ENCODE data around the gene KLK11.

KLK11 gene

DNA sequence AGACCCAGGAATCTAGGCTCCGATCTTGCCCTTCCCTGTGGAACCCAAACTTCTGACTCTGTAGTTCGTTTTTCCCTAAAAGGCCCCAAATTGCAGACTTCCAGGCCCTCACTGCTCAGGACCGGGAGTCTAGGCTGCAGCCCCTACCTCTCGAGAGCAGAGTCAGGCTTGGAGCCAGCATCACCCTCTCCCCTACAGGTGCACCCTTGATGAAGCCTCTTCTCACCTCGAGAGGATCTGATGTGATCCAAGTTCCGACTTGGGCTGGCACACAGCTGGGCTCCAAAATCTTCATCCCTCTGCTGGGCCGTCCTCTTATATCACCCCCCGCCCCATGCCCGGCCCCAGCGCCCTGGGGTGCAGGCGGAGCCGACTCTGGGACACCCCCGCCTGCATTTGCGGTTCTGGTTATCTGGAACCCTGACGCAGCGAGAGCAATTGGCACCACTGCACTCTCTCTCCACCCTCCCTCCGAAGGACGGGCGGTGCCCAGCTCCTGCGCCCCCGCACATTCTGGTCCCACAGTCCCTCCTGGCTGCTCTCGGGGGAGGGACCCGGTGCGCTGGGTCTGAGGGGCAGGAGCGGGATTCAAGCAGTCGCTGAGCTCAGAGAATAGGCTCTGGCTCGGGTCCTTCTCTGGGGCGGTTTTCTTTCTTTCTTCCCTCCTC lies 42.7 kb downstream of the KLK11 start, which contains the start of gene KLK7:
TSS of gene KLK7 (minus strand) at position 293 of the 668 bp plus-strand sequence. CDS start 1,518 bp downstream, outside the sequence.
- DNase-seq, result no peak
- H3K9me3 ChIP-seq, result no peaks in the 10 kb centered on the region
- H3K27me3 ChIP-seq, result peaks cover 17% of the 10 kb centered on the region
- H3K4me1 ChIP-seq, result no peaks in the 10 kb centered on the region
- H3K36me3 ChIP-seq, result no peaks in the 10 kb centered on the region
- no peak within 1 kb of the TSS for H3K4me3 ChIP-seq (ENCODE audit: low read depth, low read length)
- TF ChIP-seq, protein P1, sequence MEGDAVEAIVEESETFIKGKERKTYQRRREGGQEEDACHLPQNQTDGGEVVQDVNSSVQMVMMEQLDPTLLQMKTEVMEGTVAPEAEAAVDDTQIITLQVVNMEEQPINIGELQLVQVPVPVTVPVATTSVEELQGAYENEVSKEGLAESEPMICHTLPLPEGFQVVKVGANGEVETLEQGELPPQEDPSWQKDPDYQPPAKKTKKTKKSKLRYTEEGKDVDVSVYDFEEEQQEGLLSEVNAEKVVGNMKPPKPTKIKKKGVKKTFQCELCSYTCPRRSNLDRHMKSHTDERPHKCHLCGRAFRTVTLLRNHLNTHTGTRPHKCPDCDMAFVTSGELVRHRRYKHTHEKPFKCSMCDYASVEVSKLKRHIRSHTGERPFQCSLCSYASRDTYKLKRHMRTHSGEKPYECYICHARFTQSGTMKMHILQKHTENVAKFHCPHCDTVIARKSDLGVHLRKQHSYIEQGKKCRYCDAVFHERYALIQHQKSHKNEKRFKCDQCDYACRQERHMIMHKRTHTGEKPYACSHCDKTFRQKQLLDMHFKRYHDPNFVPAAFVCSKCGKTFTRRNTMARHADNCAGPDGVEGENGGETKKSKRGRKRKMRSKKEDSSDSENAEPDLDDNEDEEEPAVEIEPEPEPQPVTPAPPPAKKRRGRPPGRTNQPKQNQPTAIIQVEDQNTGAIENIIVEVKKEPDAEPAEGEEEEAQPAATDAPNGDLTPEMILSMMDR (IDR thresholded peaks at IDR 0.05; ENCODE audit: low read depth, low read length), result no peak

DNA sequence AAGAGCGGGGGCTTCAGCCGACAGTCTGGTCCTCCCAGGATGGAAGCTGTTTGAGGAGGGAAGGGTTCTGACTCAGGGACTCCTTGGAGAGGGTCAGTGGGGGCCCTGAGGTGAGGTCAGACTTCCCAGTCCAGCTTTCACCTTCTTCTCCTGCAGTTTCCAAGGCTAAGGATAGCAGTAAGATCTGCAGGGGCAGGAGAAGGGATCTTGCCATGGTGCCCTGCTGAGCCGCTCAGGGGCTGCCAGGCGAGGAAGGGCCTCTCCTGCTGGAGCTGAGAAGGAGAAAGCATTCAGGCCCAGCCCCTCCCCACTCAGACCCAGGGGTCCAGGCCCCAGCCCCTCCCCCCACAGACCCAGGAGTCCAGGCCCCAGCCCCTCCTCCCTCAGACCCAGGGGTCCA lies 44.2 kb downstream of the KLK11 start:
- no peaks in the 10 kb centered on the region for H3K36me3 ChIP-seq
- peaks cover 13% of the 10 kb centered on the region for H3K27me3 ChIP-seq
- DNase-seq, result no peak
- no peaks in the 10 kb centered on the region for H3K9me3 ChIP-seq
- TF ChIP-seq, protein P1 (IDR thresholded peaks at IDR 0.05; ENCODE audit: low read depth, low read length), result no peak
- no peaks in the 10 kb centered on the region for H3K4me1 ChIP-seq
- no peak overlapping the region for H3K4me3 ChIP-seq (ENCODE audit: low read depth, low read length)

DNA sequence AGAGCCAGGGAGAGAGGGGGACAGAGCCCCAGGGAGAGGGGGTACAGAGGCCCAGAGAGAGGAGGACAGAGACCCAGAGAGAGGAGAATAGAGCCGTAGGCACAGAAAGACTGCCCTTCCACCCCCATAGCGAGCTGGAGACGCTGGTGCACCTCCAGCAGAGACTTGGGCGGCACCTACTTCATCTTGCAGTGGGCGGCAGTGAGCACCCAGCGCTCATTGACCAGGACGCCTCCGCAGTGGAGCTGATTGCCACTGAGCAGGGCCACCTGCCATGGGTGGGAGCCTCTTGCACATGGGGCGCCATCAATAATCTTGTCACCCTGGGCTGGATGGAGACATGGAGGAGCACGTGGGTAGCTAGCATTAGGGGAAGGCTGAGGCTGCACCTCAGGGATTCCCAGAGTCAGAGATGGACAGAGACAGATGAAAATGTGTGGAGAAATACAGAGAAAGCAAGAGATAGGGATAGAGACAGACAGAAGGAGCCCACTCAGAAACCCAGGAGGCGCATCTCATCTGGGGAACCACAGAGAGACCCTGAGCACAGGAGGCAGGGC lies 44.7 kb downstream of the KLK11 start:
- Histone ChIP-seq H3K27me3 (peaks cover 13% of the 10 kb centered on the region), H3K4me1 (no peaks in the 10 kb centered on the region), H3K9me3 (no peaks in the 10 kb centered on the region), H3K4me3 (ENCODE audit: low read depth, low read length) (no peak overlapping the region), H3K36me3 (no peaks in the 10 kb centered on the region)
- no peak for DNase-seq
- TF ChIP-seq, protein P1 (IDR thresholded peaks at IDR 0.05; ENCODE audit: low read depth, low read length), result no peak

DNA sequence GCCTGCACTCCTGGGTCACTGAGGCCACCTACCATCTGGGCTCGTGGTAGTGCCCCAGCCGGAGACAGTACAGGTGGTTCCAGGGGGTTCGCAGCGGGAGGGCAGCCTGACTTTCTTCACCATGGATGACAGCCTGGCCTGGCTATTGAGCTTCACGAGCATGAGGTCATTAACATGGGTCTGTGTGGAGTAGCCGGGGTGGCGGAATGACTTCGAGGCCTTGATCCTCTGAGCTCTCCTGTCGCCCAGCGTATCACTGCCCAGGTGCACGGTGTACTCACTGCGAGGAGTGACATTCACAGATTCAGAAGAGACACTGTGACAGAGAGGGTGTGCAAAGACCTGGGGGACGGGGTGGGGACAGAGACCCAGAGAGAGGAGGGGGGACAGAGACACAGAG lies 46.2 kb downstream of the KLK11 start:
- TF ChIP-seq, protein P1 (IDR thresholded peaks at IDR 0.05; ENCODE audit: low read depth, low read length), result no peak
- Histone ChIP-seq H3K4me3 (ENCODE audit: low read depth, low read length) (no peak overlapping the region), H3K9me3 (no peaks in the 10 kb centered on the region)

DNA sequence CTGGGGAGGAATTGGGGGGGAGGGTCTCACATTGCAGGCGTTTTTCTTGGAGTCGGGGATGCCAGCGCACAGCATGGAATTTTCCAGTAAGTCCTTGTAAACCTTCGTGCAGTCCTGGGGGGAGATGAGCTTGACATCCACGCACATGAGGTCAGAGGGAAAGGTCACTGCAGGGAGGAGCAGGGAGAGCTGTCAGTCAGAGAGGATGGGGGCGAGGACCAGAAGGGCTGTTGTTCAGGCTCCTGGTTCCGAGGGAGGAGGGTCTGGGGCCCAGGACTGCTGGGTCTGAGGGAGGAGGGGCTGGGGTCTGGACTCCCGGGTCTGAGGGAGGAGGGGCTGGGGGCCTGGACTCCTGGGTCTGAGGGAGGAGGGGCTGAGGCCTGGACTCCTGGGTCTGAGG lies 46.7 kb downstream of the KLK11 start:
- no peak for DNase-seq
- no peaks in the 10 kb centered on the region for H3K36me3 ChIP-seq
- H3K4me3 ChIP-seq (ENCODE audit: low read depth, low read length), result no peak overlapping the region
- no peaks in the 10 kb centered on the region for H3K9me3 ChIP-seq
- H3K27me3 ChIP-seq, result peaks cover 8% of the 10 kb centered on the region
- TF ChIP-seq, protein P1 (IDR thresholded peaks at IDR 0.05; ENCODE audit: low read depth, low read length), result no peak
- no peaks in the 10 kb centered on the region for H3K4me1 ChIP-seq

More for the DNA sequence above, 46.2 kb downstream of the KLK11 start:
- Histone ChIP-seq H3K4me1 (no peaks in the 10 kb centered on the region), H3K27me3 (peaks cover 8% of the 10 kb centered on the region), H3K36me3 (no peaks in the 10 kb centered on the region)
- no peak for DNase-seq

DNA sequence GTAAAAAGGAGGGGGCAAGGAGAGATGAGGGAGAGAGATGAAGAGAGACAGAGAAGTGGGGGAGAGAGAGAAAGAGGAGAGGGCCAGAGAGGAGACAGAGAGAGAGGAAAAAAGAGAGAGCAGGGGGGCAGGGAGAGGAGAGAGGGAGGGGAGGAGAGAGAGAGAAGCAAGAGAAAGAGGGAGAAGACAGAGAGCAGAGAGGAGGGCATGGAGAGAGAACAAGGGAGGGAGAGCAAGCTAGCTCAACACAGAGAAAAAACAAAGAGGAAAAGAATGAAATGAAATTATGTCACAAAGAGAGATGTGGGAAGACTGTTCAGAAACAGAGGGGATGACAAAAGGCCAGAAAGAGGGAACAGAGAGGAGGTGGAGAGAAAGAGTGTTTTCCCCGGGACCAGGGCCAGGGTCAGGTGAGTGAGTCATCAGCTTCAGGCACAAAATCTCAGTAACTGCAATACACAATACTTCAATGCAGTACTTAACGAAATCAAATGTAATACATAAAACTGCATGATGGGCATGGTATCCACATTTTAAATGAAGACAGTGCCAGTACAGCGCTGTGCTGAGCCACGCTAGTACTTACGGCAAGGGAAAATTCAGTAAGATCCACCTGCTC lies 47.5 kb downstream of the KLK11 start:
- H3K4me1 ChIP-seq, result no peaks in the 10 kb centered on the region
- peaks cover under 1% of the 10 kb centered on the region for H3K27me3 ChIP-seq
- DNase-seq, result no peak
- H3K9me3 ChIP-seq, result no peaks in the 10 kb centered on the region
- TF ChIP-seq, protein P1 (IDR thresholded peaks at IDR 0.05; ENCODE audit: low read depth, low read length), result no peak
- H3K36me3 ChIP-seq, result no peaks in the 10 kb centered on the region
- no peak overlapping the region for H3K4me3 ChIP-seq (ENCODE audit: low read depth, low read length)
